ENCODE measurements around the gene SUB1.

Gene SUB1

DNA sequence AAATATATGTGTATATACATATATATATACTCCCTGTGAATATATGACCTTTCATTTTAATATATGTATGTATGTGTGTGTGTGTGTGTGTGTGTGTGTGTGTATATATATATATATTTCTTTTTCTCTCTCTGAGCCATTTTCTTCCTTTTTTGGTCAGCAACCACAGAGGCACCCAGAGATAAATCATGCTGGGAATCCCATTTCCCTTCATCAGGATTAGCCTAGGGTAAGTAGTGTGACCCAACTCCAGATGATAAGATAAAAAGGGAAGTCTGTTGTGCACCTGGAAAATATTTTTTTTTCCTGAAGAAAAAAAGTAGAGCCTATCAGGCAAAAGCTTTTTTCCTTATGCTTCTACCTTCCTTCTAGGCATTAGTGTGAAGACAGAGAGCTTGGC, 25.4 kb upstream of the SUB1 start:
- TF ChIP-seq, protein P1, sequence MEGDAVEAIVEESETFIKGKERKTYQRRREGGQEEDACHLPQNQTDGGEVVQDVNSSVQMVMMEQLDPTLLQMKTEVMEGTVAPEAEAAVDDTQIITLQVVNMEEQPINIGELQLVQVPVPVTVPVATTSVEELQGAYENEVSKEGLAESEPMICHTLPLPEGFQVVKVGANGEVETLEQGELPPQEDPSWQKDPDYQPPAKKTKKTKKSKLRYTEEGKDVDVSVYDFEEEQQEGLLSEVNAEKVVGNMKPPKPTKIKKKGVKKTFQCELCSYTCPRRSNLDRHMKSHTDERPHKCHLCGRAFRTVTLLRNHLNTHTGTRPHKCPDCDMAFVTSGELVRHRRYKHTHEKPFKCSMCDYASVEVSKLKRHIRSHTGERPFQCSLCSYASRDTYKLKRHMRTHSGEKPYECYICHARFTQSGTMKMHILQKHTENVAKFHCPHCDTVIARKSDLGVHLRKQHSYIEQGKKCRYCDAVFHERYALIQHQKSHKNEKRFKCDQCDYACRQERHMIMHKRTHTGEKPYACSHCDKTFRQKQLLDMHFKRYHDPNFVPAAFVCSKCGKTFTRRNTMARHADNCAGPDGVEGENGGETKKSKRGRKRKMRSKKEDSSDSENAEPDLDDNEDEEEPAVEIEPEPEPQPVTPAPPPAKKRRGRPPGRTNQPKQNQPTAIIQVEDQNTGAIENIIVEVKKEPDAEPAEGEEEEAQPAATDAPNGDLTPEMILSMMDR (IDR thresholded peaks at IDR 0.05; ENCODE audit: low read depth, low read length): no peak
- no peak for DNase-seq (ENCODE audit: extremely low read depth, low read depth)

DNA sequence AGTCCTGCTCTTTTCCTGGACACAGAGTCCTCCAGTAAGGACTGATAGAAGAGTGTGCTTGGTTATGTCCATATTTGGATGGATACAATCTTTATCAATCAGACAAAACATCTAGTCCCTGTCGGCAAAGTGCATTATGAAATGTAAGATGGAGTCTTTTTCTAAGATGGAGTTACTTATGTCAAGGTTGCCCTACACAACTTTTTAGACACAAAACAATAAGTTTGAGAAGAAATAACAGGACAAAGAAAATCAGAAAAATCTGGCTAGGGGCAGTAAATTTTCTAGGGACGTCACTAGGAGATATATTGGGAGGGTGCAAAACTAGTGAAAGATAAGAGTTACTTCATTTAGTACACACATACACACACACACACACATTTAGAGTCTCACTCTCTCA, 23.3 kb upstream of the SUB1 start:
- TF ChIP-seq, protein P1 (IDR thresholded peaks at IDR 0.05; ENCODE audit: low read depth, low read length): no peak
- DNase-seq (ENCODE audit: extremely low read depth, low read depth): no peak

DNA sequence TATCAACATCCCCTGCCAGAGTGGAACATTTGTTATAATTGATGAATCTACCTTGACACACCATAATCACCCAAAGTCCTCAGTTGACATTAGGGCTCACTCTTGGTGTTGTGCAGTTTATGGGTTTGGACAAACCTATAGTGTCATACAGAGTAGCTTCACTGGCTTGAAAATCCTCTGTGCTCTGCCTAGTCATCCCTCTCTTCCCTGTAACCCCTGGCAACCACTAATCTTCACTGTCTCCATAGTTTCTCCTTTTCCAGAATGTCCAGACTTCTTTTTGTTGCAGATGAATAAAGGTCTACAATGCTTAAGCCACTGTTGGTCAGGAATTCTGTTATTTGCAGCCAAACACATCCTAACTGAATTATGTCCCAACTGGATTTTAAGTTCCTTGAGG, 22.5 kb upstream of the SUB1 start:
- DNase-seq (ENCODE audit: extremely low read depth, low read depth): no peak
- TF ChIP-seq, protein P1 (IDR thresholded peaks at IDR 0.05; ENCODE audit: low read depth, low read length): no peak

DNA sequence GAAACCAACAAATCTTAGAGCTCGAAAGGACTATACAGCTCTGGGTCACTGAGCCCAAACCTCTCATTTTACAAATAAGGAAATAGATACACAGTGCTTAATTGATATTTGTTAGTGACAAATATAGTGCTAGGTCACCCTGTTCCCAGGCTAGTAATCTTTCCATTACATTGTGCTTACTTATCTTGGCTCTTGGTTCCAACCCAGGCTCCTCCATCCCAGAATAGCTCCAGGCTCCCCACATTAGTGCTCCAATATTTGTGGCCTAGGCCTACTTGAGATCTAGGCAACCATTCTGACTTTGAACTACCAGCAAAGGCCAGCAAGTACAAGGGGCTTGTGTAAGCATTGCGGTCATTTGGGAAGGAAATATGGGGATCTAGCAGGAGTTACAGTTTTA, 21.7 kb upstream of the SUB1 start:
- TF ChIP-seq, protein P1 (IDR thresholded peaks at IDR 0.05; ENCODE audit: low read depth, low read length): no peak
- DNase-seq (ENCODE audit: extremely low read depth, low read depth): no peak

DNA sequence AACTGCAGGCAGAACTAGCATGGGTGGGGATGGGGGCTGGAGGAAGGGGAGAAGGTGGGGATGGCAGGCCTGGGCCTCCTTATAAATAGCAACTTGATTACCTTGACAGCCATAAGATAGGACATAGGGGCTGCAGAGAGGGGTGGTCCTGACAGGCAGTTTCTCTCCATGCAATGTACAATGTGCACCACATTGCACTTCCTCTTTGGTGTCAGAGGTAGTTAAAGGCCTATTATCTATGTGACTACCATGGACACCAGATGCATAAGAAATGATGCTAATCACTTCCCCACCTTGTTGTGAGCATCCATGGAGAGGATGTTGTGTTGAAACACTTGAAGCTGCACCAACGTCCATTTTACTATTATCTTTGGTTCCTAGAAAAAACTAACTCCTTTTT, 20.2 kb upstream of the SUB1 start:
- TF ChIP-seq, protein P1 (IDR thresholded peaks at IDR 0.05; ENCODE audit: low read depth, low read length): no peak
- DNase-seq (ENCODE audit: extremely low read depth, low read depth): no peak

DNA sequence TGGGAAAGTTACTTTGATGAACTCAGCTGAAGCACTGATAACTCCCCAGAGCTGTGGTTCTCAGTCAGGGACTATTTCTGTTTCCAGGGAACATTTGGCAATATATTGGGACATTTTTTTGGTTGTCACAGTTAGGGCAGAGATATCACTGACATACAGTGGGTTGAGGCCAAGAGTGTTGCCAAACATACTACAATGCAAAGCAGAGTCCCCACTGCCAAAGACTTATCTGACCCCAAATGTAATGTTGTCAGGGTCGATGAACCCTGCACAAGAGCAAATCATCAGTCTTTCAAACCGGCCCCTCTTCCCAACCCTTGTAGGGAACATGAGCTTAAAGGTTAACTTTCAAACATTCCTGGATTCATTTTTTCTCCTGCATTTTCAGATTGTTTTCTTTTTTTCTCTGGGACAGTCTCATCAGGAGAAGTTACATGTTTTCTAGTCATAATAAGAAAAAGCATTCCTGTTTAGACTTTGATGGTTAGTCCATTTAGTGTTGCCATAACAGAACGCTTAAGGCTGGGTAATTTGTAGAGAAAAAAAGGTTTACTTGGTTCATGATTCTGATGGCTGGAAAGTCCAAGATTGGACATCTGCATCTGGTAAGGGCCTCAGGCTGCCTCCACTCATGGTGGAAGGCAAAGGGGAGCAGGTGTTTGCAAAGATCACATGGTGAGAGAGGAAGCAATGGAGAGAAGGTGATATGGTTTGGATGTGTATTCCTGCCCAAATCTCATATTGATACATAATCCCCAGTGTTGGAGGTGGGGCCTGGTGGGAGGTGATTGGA, 18.8 kb upstream of the SUB1 start:
- no peak for DNase-seq (ENCODE audit: extremely low read depth, low read depth)
- TF ChIP-seq, protein P1 (IDR thresholded peaks at IDR 0.05; ENCODE audit: low read depth, low read length): no peak

DNA sequence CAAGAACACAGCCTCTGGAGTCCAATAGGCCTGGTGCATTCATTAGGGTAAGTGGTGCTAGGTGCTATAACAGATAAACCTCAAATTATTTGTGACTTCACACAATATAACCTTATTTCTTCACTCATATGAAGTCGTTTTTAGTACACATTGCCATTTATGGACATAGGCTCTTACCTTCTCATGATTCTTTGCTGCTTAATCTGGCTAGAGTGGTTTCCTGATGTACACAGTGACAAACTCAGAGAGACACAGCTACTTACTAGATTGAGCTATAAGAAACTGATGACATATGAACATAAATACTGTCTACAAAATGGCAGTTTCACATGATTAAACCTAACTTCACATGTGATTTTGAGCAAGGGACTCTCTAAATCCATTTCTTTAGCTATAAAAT, 14.2 kb upstream of the SUB1 start:
- TF ChIP-seq, protein P1 (IDR thresholded peaks at IDR 0.05; ENCODE audit: low read depth, low read length): no peak
- DNase-seq (ENCODE audit: extremely low read depth, low read depth): no peak

Measured in AG09319 (cell line).